Measurements from ENCODE around the gene SCN2B. TPM values are rescaled to one million over a fixed set of nuclear protein-coding genes. Genes with fewer than 3 reads are reported as not detected.

The SCN2B gene
- total RNA-seq, 1 donor from 2014 or later = 0.39 TPM

DNA sequence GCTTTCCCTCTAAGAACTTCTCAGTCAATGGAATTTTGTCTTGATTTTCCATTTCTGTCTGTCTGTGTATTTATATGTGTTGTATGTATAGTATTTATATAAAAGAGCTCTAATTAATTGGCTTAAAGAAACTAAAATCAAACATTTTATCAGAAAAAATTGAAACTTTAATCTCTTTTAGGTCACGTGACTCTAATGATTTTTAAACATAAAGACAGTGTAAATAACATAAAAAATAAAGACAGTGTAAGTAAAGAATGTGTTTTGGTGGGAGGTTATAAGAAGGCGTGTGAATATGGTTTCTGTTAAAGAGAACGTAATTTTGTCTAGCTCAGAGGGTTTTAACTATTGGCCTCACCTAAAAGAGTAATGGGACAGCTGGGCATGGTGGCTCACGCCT is 46.0 kb upstream of the SCN2B start:
- Mint-ChIP-seq H3K27ac (ENCODE audit: unreplicated experiment) (no peak overlapping the region), H3K4me1 (ENCODE audit: low read depth, unreplicated experiment) (no peaks in the 10 kb centered on the region), H3K4me3 (ENCODE audit: unreplicated experiment) (no peak overlapping the region), H3K27me3 (ENCODE audit: unreplicated experiment) (peaks cover 3% of the 10 kb centered on the region), H3K36me3 (ENCODE audit: unreplicated experiment) (no peaks in the 10 kb centered on the region), H3K9me3 (ENCODE audit: unreplicated experiment) (no peaks in the 10 kb centered on the region)
- DNase-seq = no peak
- TF ChIP-seq, protein P1, sequence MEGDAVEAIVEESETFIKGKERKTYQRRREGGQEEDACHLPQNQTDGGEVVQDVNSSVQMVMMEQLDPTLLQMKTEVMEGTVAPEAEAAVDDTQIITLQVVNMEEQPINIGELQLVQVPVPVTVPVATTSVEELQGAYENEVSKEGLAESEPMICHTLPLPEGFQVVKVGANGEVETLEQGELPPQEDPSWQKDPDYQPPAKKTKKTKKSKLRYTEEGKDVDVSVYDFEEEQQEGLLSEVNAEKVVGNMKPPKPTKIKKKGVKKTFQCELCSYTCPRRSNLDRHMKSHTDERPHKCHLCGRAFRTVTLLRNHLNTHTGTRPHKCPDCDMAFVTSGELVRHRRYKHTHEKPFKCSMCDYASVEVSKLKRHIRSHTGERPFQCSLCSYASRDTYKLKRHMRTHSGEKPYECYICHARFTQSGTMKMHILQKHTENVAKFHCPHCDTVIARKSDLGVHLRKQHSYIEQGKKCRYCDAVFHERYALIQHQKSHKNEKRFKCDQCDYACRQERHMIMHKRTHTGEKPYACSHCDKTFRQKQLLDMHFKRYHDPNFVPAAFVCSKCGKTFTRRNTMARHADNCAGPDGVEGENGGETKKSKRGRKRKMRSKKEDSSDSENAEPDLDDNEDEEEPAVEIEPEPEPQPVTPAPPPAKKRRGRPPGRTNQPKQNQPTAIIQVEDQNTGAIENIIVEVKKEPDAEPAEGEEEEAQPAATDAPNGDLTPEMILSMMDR (IDR thresholded peaks at IDR 0.05; ENCODE audit: partially characterized antibody, unreplicated experiment) = no peak

GRCh38 chr11:118221419-118221818 is 45.0 kb upstream of the SCN2B start:
- no peaks in the 10 kb centered on the region for H3K9me3 Mint-ChIP-seq (ENCODE audit: unreplicated experiment)
- peaks cover 1% of the 10 kb centered on the region for H3K27me3 Mint-ChIP-seq (ENCODE audit: unreplicated experiment)
- H3K36me3 Mint-ChIP-seq (ENCODE audit: unreplicated experiment) = no peaks in the 10 kb centered on the region
- TF ChIP-seq, protein P1 (IDR thresholded peaks at IDR 0.05; ENCODE audit: partially characterized antibody, unreplicated experiment) = no peak
- H3K27ac Mint-ChIP-seq (ENCODE audit: unreplicated experiment) = no peak overlapping the region
- H3K4me1 Mint-ChIP-seq (ENCODE audit: low read depth, unreplicated experiment) = peaks cover 8% of the 10 kb centered on the region
- no peak for DNase-seq
- no peak overlapping the region for H3K4me3 Mint-ChIP-seq (ENCODE audit: unreplicated experiment)

GRCh38 chr11:118219732-118220131 is 43.3 kb upstream of the SCN2B start:
- Mint-ChIP-seq H3K27ac (ENCODE audit: unreplicated experiment) (no peak overlapping the region), H3K9me3 (ENCODE audit: unreplicated experiment) (peaks cover 1% of the 10 kb centered on the region), H3K36me3 (ENCODE audit: unreplicated experiment) (no peaks in the 10 kb centered on the region), H3K4me3 (ENCODE audit: unreplicated experiment) (no peak overlapping the region), H3K27me3 (ENCODE audit: unreplicated experiment) (peaks cover 1% of the 10 kb centered on the region), H3K4me1 (ENCODE audit: low read depth, unreplicated experiment) (peaks cover 8% of the 10 kb centered on the region)
- no peak for DNase-seq
- TF ChIP-seq, protein P1 (IDR thresholded peaks at IDR 0.05; ENCODE audit: partially characterized antibody, unreplicated experiment) = no peak

GRCh38 chr11:118219244-118219643 is 42.8 kb upstream of the SCN2B start:
- H3K9me3 Mint-ChIP-seq (ENCODE audit: unreplicated experiment) = peaks cover 1% of the 10 kb centered on the region
- H3K27me3 Mint-ChIP-seq (ENCODE audit: unreplicated experiment) = peaks cover 1% of the 10 kb centered on the region
- no peak for DNase-seq
- H3K4me1 Mint-ChIP-seq (ENCODE audit: low read depth, unreplicated experiment) = peaks cover 8% of the 10 kb centered on the region
- TF ChIP-seq, protein P1 (IDR thresholded peaks at IDR 0.05; ENCODE audit: partially characterized antibody, unreplicated experiment) = no peak
- H3K27ac Mint-ChIP-seq (ENCODE audit: unreplicated experiment) = no peak overlapping the region
- H3K4me3 Mint-ChIP-seq (ENCODE audit: unreplicated experiment) = no peak overlapping the region
- H3K36me3 Mint-ChIP-seq (ENCODE audit: unreplicated experiment) = no peaks in the 10 kb centered on the region

- H3K4me1 Mint-ChIP-seq (ENCODE audit: low read depth, unreplicated experiment) = peaks cover 8% of the 10 kb centered on the region
- no peak overlapping the region for H3K27ac Mint-ChIP-seq (ENCODE audit: unreplicated experiment)
- no peaks in the 10 kb centered on the region for H3K36me3 Mint-ChIP-seq (ENCODE audit: unreplicated experiment)
- no peak overlapping the region for H3K4me3 Mint-ChIP-seq (ENCODE audit: unreplicated experiment)
- TF ChIP-seq, protein P1 (IDR thresholded peaks at IDR 0.05; ENCODE audit: partially characterized antibody, unreplicated experiment) = no peak
- H3K27me3 Mint-ChIP-seq (ENCODE audit: unreplicated experiment) = peaks cover 1% of the 10 kb centered on the region
- peaks cover 1% of the 10 kb centered on the region for H3K9me3 Mint-ChIP-seq (ENCODE audit: unreplicated experiment)
- DNase-seq = no peak
Measured at GRCh38 chr11:118217575-118217974, 41.1 kb upstream of the SCN2B start.

Data from glutamatergic neuron (in vitro differentiated cells).